GM21447 (cell line): Measurements from ENCODE around the gene ST8SIA6.
"Not testable (repeated sequence)": the region's sequence is repeated elsewhere in the genome, so short reads cannot be mapped to it uniquely, and the experiment has no call there.

Experiments
- ATAC-seq: cut with Tn5 transposase; IDR thresholded peaks from one replicate; pipeline ENCODE4 v1.9.1; 2021; ENCODE audit not compliant: unreplicated experiment

The ST8SIA6 gene

DNA sequence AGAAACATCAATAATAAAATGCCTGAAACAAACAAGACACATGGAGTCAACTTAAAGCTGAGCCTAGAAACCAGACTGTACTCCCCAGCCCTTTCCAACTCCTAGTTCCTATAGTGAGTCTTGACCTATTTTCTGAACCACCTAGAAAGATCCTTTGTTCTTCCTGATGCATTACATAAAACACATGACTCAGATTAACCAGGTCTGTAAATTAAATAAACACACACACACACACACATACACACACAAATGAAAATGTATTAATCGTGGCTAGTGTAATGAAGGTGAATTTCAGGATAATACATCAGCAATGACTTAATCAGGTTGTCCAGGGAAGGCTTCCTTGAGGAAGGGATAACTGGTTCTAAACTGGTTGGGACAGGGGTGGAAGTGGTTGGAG, 104.7 kb downstream of the ST8SIA6 start:
- ATAC-seq: no peak

DNA sequence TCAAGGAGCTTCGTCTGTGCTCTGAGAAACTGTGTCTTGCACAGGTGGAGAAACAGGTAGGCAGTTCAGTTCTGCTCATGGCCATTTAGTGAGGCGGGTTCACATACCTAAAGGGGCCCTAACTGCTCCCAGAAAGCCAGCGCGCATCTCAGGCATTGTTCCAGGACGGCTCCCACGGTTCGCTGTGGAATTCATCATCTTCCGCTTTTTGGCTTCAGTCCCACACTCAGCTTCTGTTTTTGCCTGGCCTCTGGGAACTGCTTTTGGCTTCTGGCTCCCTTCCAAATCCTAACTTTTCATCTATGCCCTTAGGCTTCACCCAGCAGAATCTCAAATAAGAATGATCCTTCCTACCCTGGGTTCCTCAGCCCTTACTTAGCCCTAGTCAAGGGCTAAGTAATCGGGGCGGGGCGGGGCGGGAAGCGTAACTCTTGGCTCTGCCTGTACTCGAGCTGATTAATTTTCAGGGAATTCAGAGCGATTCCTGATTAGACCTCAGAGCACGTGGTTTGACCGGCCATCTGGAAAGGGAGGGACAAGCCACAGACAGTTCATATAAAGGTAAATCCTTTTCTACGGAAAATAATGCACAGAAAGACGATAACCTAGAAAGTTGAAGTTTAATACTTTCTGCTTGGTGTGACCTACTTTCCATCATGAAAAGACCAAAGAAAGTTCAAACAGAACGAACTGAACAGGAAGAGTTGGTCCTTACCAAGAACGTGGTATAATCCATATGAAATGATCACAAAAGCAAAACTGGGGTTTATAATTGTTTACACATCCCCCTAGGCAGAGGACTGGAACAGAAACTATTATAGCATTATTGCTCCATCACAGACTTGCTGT, 105.7 kb downstream of the ST8SIA6 start:
- ATAC-seq: no peak

DNA sequence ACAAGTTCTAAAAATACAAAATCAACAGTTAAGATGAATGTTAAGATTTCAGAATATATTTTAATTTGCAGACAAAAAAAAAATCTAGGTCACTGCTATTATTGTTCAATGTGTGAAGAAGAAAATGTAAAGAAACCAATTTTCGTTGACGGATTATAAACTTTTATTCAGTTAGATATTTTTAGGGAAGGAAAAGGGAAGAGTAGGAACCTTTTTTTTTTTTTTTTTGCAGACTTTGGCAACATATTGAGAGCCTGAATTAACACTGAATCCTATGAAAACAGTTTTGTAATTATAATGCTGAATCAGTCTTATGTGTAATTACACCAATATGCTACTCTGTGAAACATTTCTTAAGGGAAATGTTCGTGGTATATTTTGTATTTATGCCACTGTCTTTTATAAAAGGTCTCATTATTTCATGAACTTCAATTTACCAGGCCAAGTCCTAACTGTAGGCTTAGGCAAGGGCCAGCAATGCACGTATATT, 106.3 kb downstream of the ST8SIA6 start:
- no peak for ATAC-seq

DNA sequence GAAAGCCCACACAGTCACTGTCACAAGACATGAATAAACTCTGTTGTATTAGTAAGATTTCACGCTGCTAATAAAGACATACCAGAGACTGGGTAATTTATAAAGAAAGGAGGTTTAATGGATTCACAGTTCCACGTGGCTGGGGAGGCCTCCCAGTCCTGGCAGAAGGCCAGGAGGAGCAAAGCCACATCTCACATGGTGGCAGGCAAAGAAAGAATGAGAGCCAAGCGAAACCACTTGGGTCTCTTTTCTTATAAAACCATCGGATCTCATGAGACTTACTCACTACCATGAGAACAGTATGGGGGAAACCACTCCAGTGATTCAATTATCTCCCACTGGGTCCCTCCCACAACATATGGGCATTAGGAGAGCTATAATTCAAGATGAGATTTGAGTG, 110.2 kb downstream of the ST8SIA6 start:
- no peak for ATAC-seq

DNA sequence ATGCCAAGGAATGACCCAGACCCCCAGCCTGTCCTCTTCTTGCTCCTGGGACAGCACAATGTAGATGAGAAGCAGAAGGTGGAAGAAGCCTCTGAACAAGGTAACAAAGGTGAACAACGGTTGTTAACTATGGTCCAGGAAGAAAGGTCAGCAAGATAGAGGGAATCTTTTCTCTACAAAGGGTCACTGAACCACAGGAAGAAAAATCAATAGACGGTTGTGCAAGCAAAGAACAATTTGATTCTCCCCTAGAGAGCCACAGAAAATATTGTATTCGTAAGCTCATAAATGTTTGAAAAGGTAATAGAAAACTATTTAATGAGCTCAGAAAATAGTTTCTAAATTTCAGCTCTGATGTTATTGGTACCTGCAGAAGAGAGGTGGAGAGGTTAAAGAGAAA, 111.3 kb downstream of the ST8SIA6 start:
- no peak for ATAC-seq

DNA sequence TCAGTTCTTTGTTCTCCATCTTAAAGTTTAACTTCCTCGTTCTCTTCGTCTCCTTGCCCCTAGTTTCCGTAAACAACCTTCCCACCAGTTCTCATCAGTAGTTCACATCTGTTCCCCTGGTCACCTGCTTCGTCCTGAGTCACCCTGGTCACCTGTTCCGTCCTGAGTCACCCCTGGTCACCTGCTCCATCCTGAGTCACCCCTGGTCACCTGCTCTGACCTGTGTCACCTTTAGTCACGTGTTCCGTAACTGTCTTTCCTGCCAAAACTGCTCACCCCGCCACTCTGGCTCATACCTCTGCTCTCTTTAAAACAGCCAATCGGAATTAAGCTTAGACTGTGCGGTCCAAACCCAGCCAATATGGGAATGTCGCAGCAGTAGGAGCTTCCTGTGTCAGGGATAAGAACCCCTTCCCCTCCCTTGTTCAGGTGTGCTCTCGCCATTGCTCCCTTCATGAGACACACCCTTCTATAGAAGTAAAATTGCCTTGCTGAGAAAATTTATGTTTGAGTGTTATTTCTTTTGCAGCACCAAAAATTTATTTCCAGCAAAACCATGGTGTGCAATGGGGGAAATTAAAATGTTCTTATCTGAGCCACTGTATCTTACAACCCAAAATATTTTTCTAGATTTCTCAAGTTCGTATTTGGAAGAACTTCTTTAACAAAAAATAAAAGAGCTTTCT, 114.1 kb downstream of the ST8SIA6 start:
- ATAC-seq: no peak

DNA sequence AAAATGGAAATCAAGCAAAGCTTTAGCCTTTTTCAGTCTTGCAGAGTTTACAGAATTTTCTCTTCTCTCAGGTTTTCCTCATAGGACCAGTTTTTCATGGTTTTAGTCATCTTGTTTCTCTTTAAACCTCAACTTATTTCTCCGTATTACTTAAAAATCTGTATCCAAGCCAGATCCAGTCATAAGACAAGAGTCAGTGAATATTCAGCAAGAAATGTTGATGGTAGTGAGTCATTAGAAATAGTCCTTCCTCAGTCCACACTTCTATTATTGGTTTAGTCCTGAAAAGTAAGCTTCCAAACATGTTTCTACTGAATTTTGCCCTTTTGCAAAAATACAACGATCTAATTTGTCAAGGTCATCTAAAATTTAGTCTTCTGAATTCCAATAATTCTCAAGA, 119.3 kb downstream of the ST8SIA6 start:
- ATAC-seq: no peak

DNA sequence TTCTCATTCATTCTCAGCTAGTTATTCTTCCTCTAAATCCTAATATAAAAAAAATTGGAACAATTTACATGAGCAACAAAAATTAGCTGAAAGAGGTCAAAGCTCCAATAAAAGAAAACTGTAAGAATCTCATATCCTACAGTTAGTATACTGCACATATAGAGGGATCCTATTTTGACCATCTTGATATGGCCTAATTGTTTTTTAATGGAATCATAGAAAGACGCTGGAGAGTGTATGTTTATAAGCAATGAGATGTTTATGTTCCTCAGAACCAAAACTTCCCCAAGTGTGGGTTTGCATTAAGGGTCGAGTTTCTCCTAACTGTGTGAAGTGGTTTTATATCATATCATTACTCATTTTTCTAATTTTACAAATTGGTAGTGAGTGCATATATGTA, 123.9 kb downstream of the ST8SIA6 start:
- ATAC-seq: no peak

DNA sequence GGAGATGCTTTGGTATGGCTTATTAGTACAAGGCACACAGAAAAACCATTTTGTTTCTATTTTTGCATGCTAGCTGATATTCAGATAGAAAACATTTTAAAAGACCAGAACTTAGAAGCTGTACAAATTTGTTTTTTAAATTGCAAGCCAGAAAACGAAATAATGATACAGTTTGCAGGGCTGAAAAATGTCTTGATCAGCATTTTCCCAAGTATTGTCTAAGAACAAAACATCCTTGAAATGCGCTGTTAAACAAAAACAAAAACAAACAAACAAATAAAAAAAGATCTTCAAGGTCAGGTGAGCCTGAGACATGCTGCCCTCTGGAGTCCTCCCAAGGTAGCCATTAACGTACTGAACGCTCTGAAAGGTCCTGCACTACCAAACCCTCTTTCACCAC, 128.0 kb downstream of the ST8SIA6 start:
- no peak for ATAC-seq

DNA sequence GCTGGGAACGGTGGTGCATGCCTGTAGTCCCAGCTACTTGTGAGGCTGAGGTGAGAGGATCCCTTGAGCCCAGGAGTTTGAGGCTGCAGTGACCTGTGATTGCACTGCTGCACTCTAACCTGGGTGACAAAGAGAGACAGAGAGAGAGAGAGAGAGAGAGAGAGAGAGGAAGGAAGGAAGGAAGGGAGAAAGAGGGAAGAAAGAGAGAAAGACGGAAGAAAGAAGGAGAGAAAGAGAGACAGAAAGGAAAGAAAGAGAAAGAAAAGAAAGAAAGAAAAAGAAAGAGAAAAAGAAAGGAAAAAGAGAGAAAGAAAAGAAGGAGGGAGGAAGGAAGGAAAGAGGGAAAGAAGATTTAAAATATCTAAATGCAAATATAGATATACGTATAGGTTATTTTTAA, 132.4 kb downstream of the ST8SIA6 start:
- not testable (repeated sequence) for ATAC-seq

DNA sequence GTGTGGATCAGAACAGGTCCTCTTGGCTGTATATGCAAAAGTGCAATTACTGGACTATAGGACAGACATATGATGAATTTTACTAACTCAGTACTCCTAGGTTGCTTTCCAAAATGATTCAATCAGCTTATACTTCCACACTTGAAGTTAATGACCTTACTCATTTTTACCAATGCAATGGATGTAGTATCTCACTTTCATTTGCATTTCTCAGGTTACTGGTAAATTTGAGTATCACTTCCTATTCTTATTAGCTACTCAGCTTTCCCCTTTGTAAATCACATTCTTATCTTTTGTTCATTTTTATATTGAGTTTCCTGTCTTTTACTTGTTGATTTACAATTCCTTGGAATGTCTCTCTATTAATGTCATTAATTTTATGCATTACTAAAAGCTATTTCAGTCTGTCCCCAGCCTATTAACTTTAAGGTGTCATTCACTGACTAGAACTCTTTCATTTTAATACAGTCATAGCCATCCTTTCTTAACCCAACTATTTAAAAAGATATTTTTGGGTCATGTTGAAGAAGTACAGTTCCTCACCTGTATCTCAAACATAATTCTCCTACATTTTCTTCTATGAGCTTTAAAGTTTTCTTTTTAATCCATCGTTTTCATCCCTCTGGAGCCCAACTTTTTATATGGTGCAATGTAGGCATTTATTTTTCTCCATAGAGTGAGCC, 137.8 kb downstream of the ST8SIA6 start:
- ATAC-seq: peak; percentile 92

DNA sequence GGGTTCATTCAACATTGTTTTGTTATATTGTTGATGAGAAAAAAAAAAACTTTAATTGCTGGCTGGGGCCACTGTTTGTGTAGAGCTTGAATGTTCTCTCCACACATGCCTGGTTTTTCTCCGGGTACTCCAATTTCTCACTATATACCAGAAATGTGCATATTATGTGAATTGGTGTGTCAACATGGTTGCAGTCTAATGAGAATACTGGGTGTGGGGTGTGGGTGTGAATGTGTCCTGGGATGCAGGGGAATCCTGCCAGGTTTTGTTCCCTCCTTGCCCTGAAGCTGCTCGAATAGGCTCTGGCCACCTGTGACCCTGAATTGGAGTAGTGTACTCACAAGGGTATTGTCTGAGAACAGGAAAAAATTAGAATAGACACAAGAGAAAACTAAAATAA, 145.0 kb downstream of the ST8SIA6 start:
- ATAC-seq: no peak

DNA sequence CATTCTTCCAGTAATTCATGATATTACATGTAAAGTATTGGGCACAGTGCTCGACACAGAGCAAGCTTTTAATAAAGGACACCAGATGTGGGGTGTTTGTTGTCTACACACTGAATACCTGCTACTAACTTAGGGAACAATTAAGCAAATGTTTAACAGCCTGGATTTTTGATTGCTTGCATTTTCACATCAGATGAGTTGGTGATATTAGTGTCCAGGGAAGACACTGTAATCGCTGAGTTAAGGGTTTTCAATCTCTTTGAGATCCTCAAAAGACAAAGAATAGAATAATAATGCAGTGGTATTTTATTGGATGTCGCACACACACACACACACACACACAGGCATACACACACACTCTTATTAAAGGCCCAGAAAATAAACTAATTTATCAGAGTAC, 147.3 kb downstream of the ST8SIA6 start:
- ATAC-seq: no peak

DNA sequence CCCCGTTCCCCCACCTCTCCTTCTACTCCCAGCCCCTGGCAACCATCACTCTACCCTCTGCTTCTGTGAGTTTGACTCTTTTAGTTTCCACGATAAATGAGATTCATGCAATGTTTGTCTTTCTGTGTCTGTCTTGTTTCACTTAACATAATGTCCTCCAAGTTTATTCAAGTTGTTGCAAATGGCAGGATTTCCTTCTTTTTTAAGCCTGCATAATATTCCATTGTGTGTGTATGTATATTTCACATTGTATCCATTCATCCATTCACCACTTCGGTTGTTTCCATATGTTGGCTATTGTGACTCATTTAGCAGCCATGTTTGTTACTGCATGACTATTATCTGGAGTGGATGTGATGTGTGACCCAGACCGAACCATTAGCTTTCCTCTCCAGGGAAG, 162.0 kb downstream of the ST8SIA6 start:
- ATAC-seq: no peak

DNA sequence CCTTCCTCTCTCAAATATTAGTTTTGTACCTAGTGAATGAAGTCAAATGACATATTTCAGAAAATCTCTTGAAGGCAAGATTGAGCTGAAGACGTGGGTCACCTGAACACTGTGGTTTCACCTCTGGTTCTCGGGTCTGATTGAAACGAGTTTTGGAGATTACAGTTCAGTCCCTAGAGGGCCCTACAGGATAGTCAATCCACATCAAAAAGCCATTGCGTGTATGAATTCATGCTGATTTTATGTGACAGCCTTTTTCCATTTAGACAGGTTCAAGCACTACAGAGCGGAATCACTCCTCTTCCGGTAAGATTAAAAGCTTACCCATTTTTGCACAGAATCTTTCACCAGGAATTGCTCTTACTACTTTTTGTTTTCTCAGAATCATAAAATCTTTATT, 164.2 kb downstream of the ST8SIA6 start:
- ATAC-seq: no peak

DNA sequence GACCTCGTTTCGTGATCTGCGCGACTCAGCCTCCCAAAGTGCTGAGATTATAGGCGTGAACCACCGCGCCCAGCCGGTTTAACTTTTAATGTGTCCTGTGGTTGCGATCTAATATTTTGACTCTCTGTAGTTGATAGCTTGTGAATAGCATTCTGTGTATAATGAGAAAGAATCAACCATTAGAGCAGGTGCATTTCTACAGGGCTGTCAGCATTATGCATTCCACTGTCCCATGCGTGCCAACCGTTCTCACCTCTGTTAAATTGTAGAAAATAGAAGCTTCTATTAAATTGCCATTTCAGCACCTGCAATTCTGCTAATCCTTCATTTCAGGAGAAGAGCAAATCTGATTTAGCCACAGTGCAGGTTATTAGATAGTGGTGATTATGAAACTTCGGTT, 164.6 kb downstream of the ST8SIA6 start:
- no peak for ATAC-seq

DNA sequence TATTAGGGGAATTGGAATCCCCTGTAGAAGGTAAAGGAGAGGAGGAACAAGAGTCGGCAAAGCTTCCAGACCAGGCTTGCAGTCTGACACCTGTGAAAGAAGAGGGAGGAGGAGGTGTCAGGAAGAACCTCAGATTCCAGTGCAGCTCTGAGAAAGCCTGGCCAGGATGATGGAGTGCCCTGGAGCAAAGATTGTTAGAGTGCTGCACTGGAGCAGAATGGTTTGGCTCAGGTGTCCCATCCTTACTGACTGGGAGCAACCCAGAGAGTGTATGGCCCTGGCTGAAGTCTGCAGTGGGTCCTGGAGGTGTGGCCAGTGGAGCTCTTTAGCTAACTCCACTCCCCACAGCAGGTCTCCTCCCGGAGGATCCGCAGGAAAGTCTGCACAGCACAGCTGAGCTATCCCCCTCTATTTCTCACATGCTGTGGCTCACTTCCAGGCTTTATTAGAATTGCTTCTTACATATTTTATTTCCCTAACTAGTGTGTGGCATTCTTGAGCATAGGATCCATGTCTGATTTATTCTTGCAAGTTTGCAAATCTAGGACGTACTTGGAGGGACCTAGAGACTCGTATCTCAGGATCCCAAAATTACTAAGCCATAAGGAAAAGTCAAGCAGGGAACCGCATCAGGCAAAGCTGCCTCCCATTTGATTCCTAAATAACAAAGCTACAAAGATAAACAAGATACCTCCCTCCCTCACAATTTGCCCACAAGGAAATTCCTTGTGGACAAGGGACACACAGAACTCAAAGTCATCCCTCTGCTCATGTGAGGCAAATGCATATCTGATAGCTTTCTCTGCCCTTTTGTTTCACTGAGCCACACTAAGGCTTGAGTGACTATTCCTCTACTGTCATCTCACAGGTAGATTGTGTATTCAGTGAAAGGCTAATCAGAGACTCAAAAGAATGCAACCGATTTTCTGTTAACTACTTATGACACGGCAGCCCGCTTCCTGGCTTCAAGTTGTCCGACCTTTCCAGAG, 167.5 kb downstream of the ST8SIA6 start:
- ATAC-seq: no peak

DNA sequence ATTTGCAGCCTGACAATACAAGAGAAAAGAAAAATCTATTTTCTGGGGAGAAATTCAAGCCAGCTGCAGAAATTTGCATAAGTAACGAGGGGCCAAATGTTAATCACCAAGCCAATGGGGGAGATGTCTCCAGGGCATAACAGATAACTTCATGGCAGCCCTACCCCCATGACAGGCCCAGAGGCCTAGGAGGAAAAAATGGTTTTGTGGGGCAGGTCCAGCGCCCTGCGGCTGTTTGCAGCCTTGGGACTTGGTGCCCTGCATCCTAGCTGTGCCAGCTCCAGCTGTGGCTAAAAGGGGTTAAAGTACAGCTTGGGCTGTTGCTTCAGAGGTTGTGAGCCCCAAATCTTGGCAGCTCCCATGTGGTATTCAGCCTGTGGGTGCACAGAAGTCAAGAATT, 172.1 kb downstream of the ST8SIA6 start:
- ATAC-seq: no peak

DNA sequence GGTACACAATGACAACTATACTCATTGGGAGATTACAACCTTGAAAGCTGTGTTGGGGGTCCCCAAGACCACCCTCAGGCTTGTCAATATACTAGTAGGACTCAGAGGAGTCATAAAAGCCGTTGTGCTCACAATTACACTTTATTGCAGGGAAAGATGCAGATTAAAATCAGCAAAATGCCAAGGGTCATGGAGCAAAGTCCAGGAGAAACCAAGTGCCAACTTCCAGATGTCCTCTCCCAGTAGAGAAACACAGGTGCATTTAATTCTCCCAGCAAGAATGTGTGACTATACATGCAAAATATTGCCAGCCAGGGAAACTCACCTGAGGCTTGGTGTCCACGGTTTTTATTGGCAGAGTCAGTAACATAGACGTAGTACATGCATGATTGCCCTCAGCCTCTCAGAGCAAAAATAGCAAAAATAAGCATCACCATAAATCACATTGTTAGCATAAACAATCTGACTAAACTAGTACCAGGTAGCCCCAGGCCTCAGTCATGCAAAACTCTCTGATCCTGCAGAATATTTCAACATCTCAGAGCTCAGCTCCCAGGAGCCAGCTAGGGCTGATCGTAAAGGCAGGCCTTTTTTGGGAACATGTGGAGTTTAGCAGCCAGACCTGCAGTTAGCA, 175.7 kb downstream of the ST8SIA6 start:
- no peak for ATAC-seq

DNA sequence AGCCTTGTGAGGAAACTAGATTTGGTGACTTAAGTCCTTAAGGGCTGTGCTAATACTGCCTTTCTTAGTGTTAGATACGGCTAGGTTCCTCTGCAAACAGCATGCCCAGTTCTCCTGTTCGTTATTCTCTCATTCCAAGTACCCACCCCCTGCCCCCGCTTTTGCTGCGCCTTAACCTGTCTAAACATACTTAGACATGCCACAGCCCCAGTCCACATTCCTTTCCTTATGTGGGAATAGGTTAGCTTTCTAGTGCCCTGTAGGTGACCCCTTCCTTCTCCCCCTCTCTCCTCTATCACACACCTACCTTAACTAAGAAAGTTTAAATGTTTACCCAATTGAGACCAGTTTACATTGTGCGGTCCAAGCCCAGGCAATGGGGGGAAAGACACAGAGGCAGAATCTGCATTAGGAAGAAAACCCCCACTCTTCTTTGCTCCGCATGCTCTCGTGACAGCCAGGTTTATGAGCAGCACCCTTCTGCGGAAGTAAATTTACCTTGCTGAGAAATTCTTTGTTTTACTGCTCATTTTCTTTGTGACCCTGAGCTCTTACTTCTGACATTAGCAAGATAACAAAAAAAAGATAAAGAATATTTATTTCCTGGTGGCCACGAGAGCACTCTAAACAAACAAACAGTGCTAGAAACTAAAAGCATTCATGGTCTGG, 177.5 kb downstream of the ST8SIA6 start:
- no peak for ATAC-seq
